Mammary epithelial cell (primary cell): ENCODE measurements around the gene CSNK1G3.

Experiments
- CTCF ChIP-seq, 2 donors: IDR thresholded peaks in 1 of 2; conservative IDR thresholded peaks in 1 of 2; 2 replicates each; pipeline ENCODE4 v1.5.1; 2011 to 2012; ENCODE audit warnings: inconsistent platforms in 2 of 2, low read length in 2 of 2, mild to moderate bottlenecking in 2 of 2, control low read depth in 1 of 2, low read depth in 1 of 2; ENCODE audit not compliant: insufficient read depth in 1 of 2; ENCODE audit errors: extremely low read depth in 1 of 2
- EZH2 ChIP-seq: IDR thresholded peaks from 2 replicates; pipeline ENCODE4 v1.6.1; 2012; ENCODE audit warnings: low read length, inconsistent platforms, borderline replicate concordance

GRCh38 chr5:123540534-123540933 lies 28.6 kb downstream of the CSNK1G3 start:
- TF ChIP-seq CTCF (conservative IDR thresholded peaks at IDR 0.05 in 1 of 2, IDR thresholded peaks at IDR 0.05 in 1 of 2; ENCODE audit: extremely low read depth in 1 of 2, insufficient read depth in 1 of 2, low read depth in 1 of 2, low read length in 2 of 2) (no peak), EZH2 (no peak)
